NCI-H345 (cell line): ENCODE measurements around the gene ZNF684.
"Not testable (repeated sequence)": the region's sequence is repeated elsewhere in the genome, so short reads cannot be mapped to it uniquely, and the experiment has no call there.

Source experiments
- DNase-seq: peaks from one replicate; lab custom pipeline; 2025; lab: John Stamatoyannopoulos, UW

The ZNF684 gene

GRCh38 chr1:40531381-40532061, at the start of gene ZNF684:
ZNF684 (plus strand) TSS chr1:40531637; CDS start chr1:40533167, 1,530 bp downstream.
- peak; percentile 94 for DNase-seq

- DNase-seq: no peak
These were observed 36.0 kb upstream of the ZNF684 start for GRCh38 chr1:40495315-40495903.

GRCh38 chr1:40502651-40503050, 28.8 kb upstream of the ZNF684 start:
- not testable (repeated sequence) for DNase-seq

- no peak for DNase-seq
These were observed 23.5 kb upstream of the ZNF684 start for GRCh38 chr1:40507973-40508372.

GRCh38 chr1:40508375-40509341, 22.8 kb upstream of the ZNF684 start, which contains the start of gene EXO5:
EXO5 (plus strand) TSS chr1:40508767; CDS start chr1:40514545, 5,778 bp downstream.
- DNase-seq: peak; percentile 89

- no peak for DNase-seq
These were observed 11.9 kb upstream of the ZNF684 start for GRCh38 chr1:40519517-40519916.

- DNase-seq: no peak
These were observed 579 bp upstream of the ZNF684 start for GRCh38 chr1:40530735-40531380.

GRCh38 chr1:40532062-40532389, 589 bp downstream of the ZNF684 start:
- no peak for DNase-seq

GRCh38 chr1:40532844-40533424, 1.5 kb downstream of the ZNF684 start:
- peak; percentile 56 for DNase-seq

- DNase-seq: no peak
These were observed 3.2 kb downstream of the ZNF684 start for GRCh38 chr1:40534589-40534988.

- DNase-seq: no peak
These were observed 4.3 kb downstream of the ZNF684 start for GRCh38 chr1:40535732-40536131.

- no peak for DNase-seq
These were observed 7.9 kb downstream of the ZNF684 start for GRCh38 chr1:40539338-40539737.

- no peak for DNase-seq
These were observed 15.5 kb downstream of the ZNF684 start for GRCh38 chr1:40546957-40547356.

- DNase-seq: no peak
These were observed 21.6 kb downstream of the ZNF684 start for GRCh38 chr1:40553017-40553416.

- not testable (repeated sequence) for DNase-seq
These were observed 23.4 kb downstream of the ZNF684 start for GRCh38 chr1:40554807-40555206.

- DNase-seq: no peak
These were observed 24.7 kb downstream of the ZNF684 start for GRCh38 chr1:40556121-40556520.

- not testable (repeated sequence) for DNase-seq
These were observed 26.8 kb downstream of the ZNF684 start for GRCh38 chr1:40558241-40558640.

GRCh38 chr1:40562185-40562584, 30.7 kb downstream of the ZNF684 start:
- no peak for DNase-seq

- DNase-seq: no peak
These were observed 31.8 kb downstream of the ZNF684 start for GRCh38 chr1:40563266-40563665.

- no peak for DNase-seq
These were observed 33.1 kb downstream of the ZNF684 start for GRCh38 chr1:40564506-40564905.

- no peak for DNase-seq
These were observed 33.5 kb downstream of the ZNF684 start for GRCh38 chr1:40564913-40565312.

- DNase-seq: no peak
These were observed 36.4 kb downstream of the ZNF684 start for GRCh38 chr1:40567825-40568224.
